ENCODE data around the gene CLK2.
"Not testable (repeated sequence)": the region's sequence is repeated elsewhere in the genome, so short reads cannot be mapped to it uniquely, and the experiment has no call there.

The CLK2 gene

DNA sequence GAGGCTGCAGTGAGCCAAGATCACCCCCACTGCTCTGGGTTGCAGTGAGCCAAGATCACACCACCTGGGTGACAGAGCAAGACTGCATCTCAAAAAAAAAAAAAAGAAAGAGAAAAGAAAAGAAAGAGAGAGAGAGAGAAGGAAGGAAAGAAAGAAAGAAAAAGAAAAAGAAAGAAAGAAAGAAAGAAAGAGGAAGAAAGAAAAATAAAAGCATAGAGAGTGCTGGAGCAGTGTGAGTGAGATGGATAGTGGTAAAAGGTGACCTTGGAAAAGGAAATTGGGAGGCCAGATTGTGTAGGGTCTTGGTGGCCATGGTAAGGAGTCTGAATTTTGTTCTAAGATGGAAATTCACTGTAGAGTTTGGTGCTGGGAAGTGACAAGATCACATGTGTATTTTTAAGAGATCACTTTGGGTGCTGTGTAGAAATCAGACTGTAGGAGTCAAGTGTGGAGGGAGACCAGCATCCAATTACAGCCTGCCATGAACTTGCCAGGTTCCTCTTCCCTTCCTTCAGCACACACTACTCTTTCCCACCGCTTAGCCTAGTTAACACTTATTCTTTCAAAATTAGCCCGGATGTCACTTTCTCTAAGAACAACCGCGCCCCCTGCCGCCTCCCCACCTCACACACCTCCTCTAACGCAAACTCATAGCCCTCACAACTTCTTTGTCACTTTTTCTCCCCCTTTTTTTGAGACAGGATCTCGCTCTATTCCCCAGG, 47.0 kb downstream of the CLK2 start:
- Histone ChIP-seq H3F3A (ENCODE audit: insufficient read depth, low read length) (peaks cover 27% of the 10 kb centered on the region), H3K4me2 (ENCODE audit: low read depth, low read length) (peak overlapping the region; percentile 92), H3K27me3 (replicated peaks; ENCODE audit: insufficient read depth, low read length) (no peaks in the 10 kb centered on the region; the same call in 1 of the 2 replicates), H4K20me1 (ENCODE audit: insufficient read depth, low read length) (no peaks in the 10 kb centered on the region), H3K79me2 (ENCODE audit: low read length) (peaks cover 11% of the 10 kb centered on the region; the same call in 1 of the 2 replicates), H3K9me3 (replicated peaks; ENCODE audit: insufficient read depth, low read length) (no peaks in the 10 kb centered on the region), H3K4me3 (ENCODE audit: low read length) (peak overlapping the region; percentile 71), H3K36me3 (replicated peaks; ENCODE audit: insufficient read depth, low read length) (no peaks in the 10 kb centered on the region), H3K4me1 (ENCODE audit: low read length) (peaks cover 10% of the 10 kb centered on the region), H3K27ac (ENCODE audit: low read length) (peak overlapping the region; percentile 63; the same call in 1 of the 2 replicates), H2AFZ (ENCODE audit: low read length) (peak overlapping the region; percentile 73), H3K9me2 (replicated peaks; ENCODE audit: insufficient read depth, low read length) (no peaks in the 10 kb centered on the region), H3K9ac (ENCODE audit: low read length) (peak overlapping the region; percentile 79)
- peak; percentile 87 for DNase-seq
- TF ChIP-seq EZH2 (optimal IDR thresholded peaks at IDR 0.05; ENCODE audit: low read depth, low read length) (no peak), EZH2phosphoT487 (IDR thresholded peaks at IDR 0.05; ENCODE audit: low read length) (no peak)
- TF ChIP-seq, protein P1, sequence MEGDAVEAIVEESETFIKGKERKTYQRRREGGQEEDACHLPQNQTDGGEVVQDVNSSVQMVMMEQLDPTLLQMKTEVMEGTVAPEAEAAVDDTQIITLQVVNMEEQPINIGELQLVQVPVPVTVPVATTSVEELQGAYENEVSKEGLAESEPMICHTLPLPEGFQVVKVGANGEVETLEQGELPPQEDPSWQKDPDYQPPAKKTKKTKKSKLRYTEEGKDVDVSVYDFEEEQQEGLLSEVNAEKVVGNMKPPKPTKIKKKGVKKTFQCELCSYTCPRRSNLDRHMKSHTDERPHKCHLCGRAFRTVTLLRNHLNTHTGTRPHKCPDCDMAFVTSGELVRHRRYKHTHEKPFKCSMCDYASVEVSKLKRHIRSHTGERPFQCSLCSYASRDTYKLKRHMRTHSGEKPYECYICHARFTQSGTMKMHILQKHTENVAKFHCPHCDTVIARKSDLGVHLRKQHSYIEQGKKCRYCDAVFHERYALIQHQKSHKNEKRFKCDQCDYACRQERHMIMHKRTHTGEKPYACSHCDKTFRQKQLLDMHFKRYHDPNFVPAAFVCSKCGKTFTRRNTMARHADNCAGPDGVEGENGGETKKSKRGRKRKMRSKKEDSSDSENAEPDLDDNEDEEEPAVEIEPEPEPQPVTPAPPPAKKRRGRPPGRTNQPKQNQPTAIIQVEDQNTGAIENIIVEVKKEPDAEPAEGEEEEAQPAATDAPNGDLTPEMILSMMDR (IDR thresholded peaks at IDR 0.05; ENCODE audit: low read length), result peak; percentile 77

DNA sequence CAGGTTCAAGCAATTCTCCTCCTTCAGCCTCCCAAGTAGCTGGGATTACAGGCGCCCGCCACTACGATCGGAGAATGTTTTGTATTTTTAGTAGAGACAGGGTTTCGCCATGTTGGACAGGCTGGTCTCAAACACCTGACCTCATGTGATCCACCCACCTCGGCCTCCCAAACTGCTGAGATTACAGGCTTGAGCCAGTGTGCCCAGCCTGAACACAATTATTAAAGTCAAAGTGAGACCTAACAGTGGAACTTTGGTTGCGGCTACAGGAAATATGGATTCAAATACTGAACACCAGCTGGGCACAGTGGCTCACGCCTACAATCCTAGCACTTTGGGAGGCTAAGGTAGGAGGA, 47.9 kb downstream of the CLK2 start:
- H2AFZ ChIP-seq (ENCODE audit: low read length); H3K27me3 ChIP-seq (replicated peaks; ENCODE audit: insufficient read depth, low read length); H3K9ac ChIP-seq (ENCODE audit: low read length); H3K36me3 ChIP-seq (replicated peaks; ENCODE audit: insufficient read depth, low read length); H3K9me3 ChIP-seq (replicated peaks; ENCODE audit: insufficient read depth, low read length); H3K27ac ChIP-seq (ENCODE audit: low read length); DNase-seq; H3K4me3 ChIP-seq (ENCODE audit: low read length); H4K20me1 ChIP-seq (ENCODE audit: insufficient read depth, low read length); H3K9me2 ChIP-seq (replicated peaks; ENCODE audit: insufficient read depth, low read length); H3K4me2 ChIP-seq (ENCODE audit: low read depth, low read length): not testable (repeated sequence)
- Histone ChIP-seq H3K79me2 (ENCODE audit: low read length) (peaks cover 11% of the 10 kb centered on the region; the same call in 1 of the 2 replicates), H3F3A (ENCODE audit: insufficient read depth, low read length) (peaks cover 27% of the 10 kb centered on the region), H3K4me1 (ENCODE audit: low read length) (peaks cover 10% of the 10 kb centered on the region)

DNA sequence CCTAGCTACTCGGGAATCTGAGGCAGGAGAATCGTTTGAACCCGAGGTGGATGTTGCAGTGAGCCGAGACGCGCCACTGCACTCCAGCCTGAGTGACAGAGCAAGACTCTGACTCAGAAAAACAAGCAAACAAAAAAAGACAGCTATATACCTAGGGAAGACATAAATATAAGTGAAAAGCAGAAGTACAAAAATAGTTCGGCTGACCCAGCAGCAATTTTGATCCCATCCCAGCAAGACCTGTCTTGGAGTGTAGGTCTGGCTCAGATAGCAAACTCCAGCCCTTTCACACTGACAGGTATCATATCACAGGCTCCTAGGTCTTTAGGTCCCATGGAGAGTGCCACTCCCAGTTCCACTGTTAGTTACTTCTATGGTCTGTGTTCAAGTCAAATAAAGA, 50.3 kb downstream of the CLK2 start:
- no peak for TF ChIP-seq EZH2 (optimal IDR thresholded peaks at IDR 0.05; ENCODE audit: low read depth, low read length)
- TF ChIP-seq EZH2phosphoT487 (IDR thresholded peaks at IDR 0.05; ENCODE audit: low read length), result no peak
- TF ChIP-seq, protein P1 (IDR thresholded peaks at IDR 0.05; ENCODE audit: low read length), result no peak
- no peak overlapping the region for H3K9ac ChIP-seq (ENCODE audit: low read length)
- H3K27me3 ChIP-seq (replicated peaks; ENCODE audit: insufficient read depth, low read length), result no peaks in the 10 kb centered on the region
- peak overlapping the region; percentile 11; the same call in 1 of the 2 replicates for H3K27ac ChIP-seq (ENCODE audit: low read length)
- no peaks in the 10 kb centered on the region for H3K9me3 ChIP-seq (replicated peaks; ENCODE audit: insufficient read depth, low read length)
- DNase-seq, result no peak
- peaks cover 11% of the 10 kb centered on the region for H3K4me1 ChIP-seq (ENCODE audit: low read length)
- no peak overlapping the region for H2AFZ ChIP-seq (ENCODE audit: low read length)
- no peaks in the 10 kb centered on the region for H3K36me3 ChIP-seq (replicated peaks; ENCODE audit: insufficient read depth, low read length)
- no peaks in the 10 kb centered on the region for H3K9me2 ChIP-seq (replicated peaks; ENCODE audit: insufficient read depth, low read length)
- peaks cover 11% of the 10 kb centered on the region; the same call in 1 of the 2 replicates for H3K79me2 ChIP-seq (ENCODE audit: low read length)
- H3F3A ChIP-seq (ENCODE audit: insufficient read depth, low read length), result peaks cover 27% of the 10 kb centered on the region
- no peak overlapping the region for H3K4me3 ChIP-seq (ENCODE audit: low read length)
- peak overlapping the region; percentile 22; the same call in 1 of the 2 replicates for H3K4me2 ChIP-seq (ENCODE audit: low read depth, low read length)
- H4K20me1 ChIP-seq (ENCODE audit: insufficient read depth, low read length), result no peaks in the 10 kb centered on the region

DNA sequence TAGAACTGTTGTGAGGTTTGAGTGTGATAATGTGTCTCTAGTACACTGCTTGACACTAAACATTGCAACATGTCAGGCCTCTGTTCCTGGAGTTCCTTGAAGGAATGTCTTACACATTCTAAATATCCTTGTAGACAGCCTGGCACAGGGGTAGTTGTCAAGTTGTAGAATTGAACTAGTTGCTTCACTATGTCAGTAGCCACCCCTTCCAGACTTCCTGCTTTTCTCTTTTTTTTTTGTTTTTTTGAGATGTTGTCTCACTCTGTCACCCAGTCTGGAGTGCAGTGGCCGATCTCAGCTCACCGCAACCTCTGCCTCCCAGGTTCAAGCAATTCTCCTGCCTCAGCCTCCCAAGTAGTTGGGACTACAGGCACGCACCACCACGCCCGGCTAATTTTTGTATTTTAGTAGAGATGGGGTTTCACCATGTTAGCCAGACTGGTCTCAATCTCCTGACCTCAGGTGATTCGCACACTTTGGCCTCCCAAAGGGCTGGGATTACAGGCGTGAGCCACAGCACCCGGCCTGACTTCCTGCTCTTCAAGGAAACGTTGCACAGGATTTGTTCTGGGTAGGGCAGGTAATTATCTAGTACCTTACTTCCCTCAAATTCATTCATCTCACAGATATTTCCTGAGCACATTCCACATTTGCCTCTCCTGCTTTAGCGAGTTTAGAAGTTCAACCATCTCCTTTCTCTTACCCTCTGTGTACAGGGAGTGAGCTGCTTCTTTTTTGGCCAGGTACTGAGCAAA, 52.9 kb downstream of the CLK2 start:
- not testable (repeated sequence) for H4K20me1 ChIP-seq (ENCODE audit: insufficient read depth, low read length)

More for the DNA sequence above, 52.9 kb downstream of the CLK2 start:
- H3K27me3 ChIP-seq (replicated peaks; ENCODE audit: insufficient read depth, low read length); H3K4me3 ChIP-seq (ENCODE audit: low read length); DNase-seq; H3K79me2 ChIP-seq (ENCODE audit: low read length); H3K9me2 ChIP-seq (replicated peaks; ENCODE audit: insufficient read depth, low read length); H3K4me2 ChIP-seq (ENCODE audit: low read depth, low read length); H3K4me1 ChIP-seq (ENCODE audit: low read length); H3K27ac ChIP-seq (ENCODE audit: low read length); H3K36me3 ChIP-seq (replicated peaks; ENCODE audit: insufficient read depth, low read length); H3K9me3 ChIP-seq (replicated peaks; ENCODE audit: insufficient read depth, low read length); H2AFZ ChIP-seq (ENCODE audit: low read length); H3K9ac ChIP-seq (ENCODE audit: low read length): not testable (repeated sequence)
- peaks cover 10% of the 10 kb centered on the region for H3F3A ChIP-seq (ENCODE audit: insufficient read depth, low read length)

Data from MM.1S (cell line).